Stomach (tissue), 4 donors: ENCODE results near the gene MICAL3.

Experiments used
- EP300 ChIP-seq: sonication (generic); formaldehyde crosslinking; IDR thresholded peaks from one replicate; pipeline ENCODE4 v1.6.1; 2017; ENCODE audit warnings: antibody characterized with exemption
- TF ChIP-seq, protein P1 (sequence below), 7 experiments: fragments of 450-650 bp in 4 of 7; fragments of 200-600 bp in 3 of 7; sonication (generic) in 3 of 7; IDR thresholded peaks; one replicate each; pipeline ENCODE4 v1.5.1; 2016 to 2019; ENCODE audit warnings: antibody characterized with exemption in 7 of 7, control low read depth in 2 of 7, mild to moderate bottlenecking in 1 of 7

GRCh38 chr22:17929909-17930308 is 94.5 kb downstream of the MICAL3 start:
- TF ChIP-seq, protein P1, sequence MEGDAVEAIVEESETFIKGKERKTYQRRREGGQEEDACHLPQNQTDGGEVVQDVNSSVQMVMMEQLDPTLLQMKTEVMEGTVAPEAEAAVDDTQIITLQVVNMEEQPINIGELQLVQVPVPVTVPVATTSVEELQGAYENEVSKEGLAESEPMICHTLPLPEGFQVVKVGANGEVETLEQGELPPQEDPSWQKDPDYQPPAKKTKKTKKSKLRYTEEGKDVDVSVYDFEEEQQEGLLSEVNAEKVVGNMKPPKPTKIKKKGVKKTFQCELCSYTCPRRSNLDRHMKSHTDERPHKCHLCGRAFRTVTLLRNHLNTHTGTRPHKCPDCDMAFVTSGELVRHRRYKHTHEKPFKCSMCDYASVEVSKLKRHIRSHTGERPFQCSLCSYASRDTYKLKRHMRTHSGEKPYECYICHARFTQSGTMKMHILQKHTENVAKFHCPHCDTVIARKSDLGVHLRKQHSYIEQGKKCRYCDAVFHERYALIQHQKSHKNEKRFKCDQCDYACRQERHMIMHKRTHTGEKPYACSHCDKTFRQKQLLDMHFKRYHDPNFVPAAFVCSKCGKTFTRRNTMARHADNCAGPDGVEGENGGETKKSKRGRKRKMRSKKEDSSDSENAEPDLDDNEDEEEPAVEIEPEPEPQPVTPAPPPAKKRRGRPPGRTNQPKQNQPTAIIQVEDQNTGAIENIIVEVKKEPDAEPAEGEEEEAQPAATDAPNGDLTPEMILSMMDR (IDR thresholded peaks at IDR 0.05): no peak
- no peak for TF ChIP-seq EP300
